Naive thymus-derived CD4-positive, alpha-beta T cell (primary cell): ENCODE data around the gene TIAM1. TPM values are rescaled to one million over a fixed set of nuclear protein-coding genes. Genes with fewer than 3 reads are reported as not detected.

ENCODE experiments used
- ATAC-seq: fragments of 150-1000 bp; cut with Tn5 transposase; 2 replicates; pipeline ENCODE4 v1.10.0; 2021; ENCODE audit warnings: mild to moderate bottlenecking, moderate library complexity
- CTCF ChIA-PET: fragments of 350-600 bp; sonication (Branson Sonifier 250); formaldehyde crosslinking; loops from one replicate; lab custom pipeline; 2021; ENCODE audit warnings: antibody characterized with exemption; lab: Charles Lee
- POLR2A ChIA-PET: fragments of 350-600 bp; sonication (Branson Sonifier 250); formaldehyde crosslinking; loops from one replicate; lab custom pipeline; 2021; ENCODE audit warnings: antibody characterized with exemption, inconsistent platforms; lab: Charles Lee
- DNase-seq, 9 donors: peaks; one replicate each; pipeline versions ENCODE4 v3.0.0 to v3.0.0-alpha.2; 2020 to 2022; ENCODE audit warnings: mixed read lengths in 1 of 9
- H3K27ac ChIP-seq: one replicate; pipeline ENCODE4 v1.7.0; 2013; ENCODE audit warnings: mild to moderate bottlenecking, low read depth, low read length, moderate library complexity
- H3K27me3 ChIP-seq, 2 donors: one replicate each; pipeline ENCODE4 v1.7.0; 2013; ENCODE audit warnings: low read length in 2 of 2, mild to moderate bottlenecking in 2 of 2, moderate library complexity in 2 of 2; ENCODE audit not compliant: control insufficient read depth in 2 of 2, insufficient read depth in 2 of 2
- H3K36me3 ChIP-seq, 3 experiments: 1 replicate in 2 of 3; 2 replicates in 1 of 3; pipeline ENCODE4 v1.7.0; 2013; ENCODE audit warnings: low read length in 3 of 3, mild to moderate bottlenecking in 3 of 3, moderate library complexity in 1 of 3; ENCODE audit not compliant: insufficient read depth in 3 of 3, control insufficient read depth in 2 of 3
- H3K4me1 ChIP-seq, 2 donors: one replicate each; pipeline ENCODE4 v1.7.0; 2013; ENCODE audit warnings: low read length in 2 of 2, mild to moderate bottlenecking in 2 of 2, moderate library complexity in 1 of 2; ENCODE audit not compliant: control insufficient read depth in 2 of 2, insufficient read depth in 2 of 2
- H3K4me3 ChIP-seq: 2 replicates; pipeline ENCODE4 v1.7.0; 2013; ENCODE audit warnings: mild to moderate bottlenecking, low read length
- H3K9me3 ChIP-seq, 3 experiments: 1 replicate in 2 of 3; 2 replicates in 1 of 3; pipeline ENCODE4 v1.7.0; 2013; ENCODE audit warnings: low read length in 3 of 3; ENCODE audit not compliant: control insufficient read depth in 2 of 3
- H3K27ac Mint-ChIP-seq, 9 donors: one replicate each; pipeline ENCODE4 v1.8.0; 2020 to 2022; ENCODE audit warnings: mixed read lengths in 9 of 9, mild to moderate bottlenecking in 8 of 9, moderate library complexity in 5 of 9, inconsistent platforms in 2 of 9
- H3K27me3 Mint-ChIP-seq, 5 donors: one replicate each; pipeline ENCODE4 v1.8.0; 2021 to 2022; ENCODE audit warnings: mixed read lengths in 5 of 5, mild to moderate bottlenecking in 1 of 5
- H3K36me3 Mint-ChIP-seq, 5 donors: one replicate each; pipeline ENCODE4 v1.8.0; 2020 to 2022; ENCODE audit warnings: mixed read lengths in 5 of 5, mild to moderate bottlenecking in 3 of 5, inconsistent platforms in 1 of 5
- H3K4me1 Mint-ChIP-seq, 7 donors: one replicate each; pipeline ENCODE4 v1.8.0; 2020 to 2022; ENCODE audit warnings: mixed read lengths in 7 of 7, mild to moderate bottlenecking in 3 of 7, inconsistent platforms in 1 of 7
- H3K4me3 Mint-ChIP-seq, 10 donors: one replicate each; pipeline ENCODE4 v1.8.0; 2020 to 2022; ENCODE audit warnings: mild to moderate bottlenecking in 10 of 10, mixed read lengths in 10 of 10, moderate library complexity in 6 of 10, inconsistent platforms in 2 of 10
- H3K9me3 Mint-ChIP-seq, 11 donors: one replicate each; pipeline ENCODE4 v1.8.0; 2020 to 2022; ENCODE audit warnings: mixed read lengths in 11 of 11, mild to moderate bottlenecking in 4 of 11, inconsistent platforms in 1 of 11, moderate library complexity in 1 of 11
- intact Hi-C, 2 donors: fragments of 100-400 bp; cut with micrococcal nuclease; formaldehyde crosslinking; loops; one replicate each; pipeline ENCODE4 v1.15.1; 2023
- polyA plus RNA-seq, 2 donors: library from polyadenylated mRNA; unstranded; fragments of 300-500 nt; fragmentation: Illumina TruSeq; gene quantifications; one replicate each; pipeline ENCODE4 v1.2.3, GENCODE V29; 2021
- total RNA-seq, 6 experiments: library from RNA in 5 of 6; stranded (reverse) in 5 of 6; gene quantifications; 1 replicate in 5 of 6; 2 replicates in 1 of 6; pipeline ENCODE4 v1.2.3 and lab custom pipeline; 2021 to 2026

The TIAM1 gene
- total and polyA plus RNA-seq, 7 experiments from 2014 or later, result 24.8 to 103 (median 73.9) TPM

DNA sequence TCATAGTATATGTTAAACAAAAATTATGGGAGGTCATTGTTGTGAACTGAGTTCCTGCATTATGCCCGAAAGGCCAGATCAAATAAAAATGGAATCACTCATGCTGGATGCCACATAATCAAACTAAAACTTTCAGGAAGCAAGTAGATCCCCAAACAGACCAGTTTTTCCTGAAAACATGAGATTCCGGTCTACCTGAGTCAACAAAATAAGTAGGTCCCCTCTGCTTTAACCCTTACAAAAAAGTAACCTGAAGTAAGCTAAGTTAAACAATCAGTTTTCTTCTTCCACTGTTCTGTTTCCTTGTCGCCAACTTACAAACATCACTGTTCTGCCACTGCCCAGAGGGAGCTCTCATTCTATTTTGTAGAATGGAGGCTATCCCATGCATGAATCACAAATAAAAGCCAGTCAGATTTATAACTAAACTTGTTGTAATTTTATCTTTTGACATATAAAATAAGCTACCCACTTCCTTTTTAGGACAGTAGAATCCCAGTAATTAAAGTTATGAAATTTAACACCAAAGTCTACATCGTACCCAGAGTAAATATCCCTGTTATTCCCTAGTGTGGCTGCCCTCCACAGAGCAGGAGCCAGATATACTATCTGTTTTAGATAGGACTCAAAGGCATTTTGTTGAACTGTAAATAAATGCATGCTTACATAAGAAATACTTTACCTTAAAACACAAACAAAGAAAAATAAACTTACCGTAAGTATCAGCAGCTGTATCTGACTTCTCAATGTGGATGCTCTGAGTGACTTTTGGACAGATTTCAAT is 149.4 kb downstream of the TIAM1 start:
- Histone ChIP-seq H3K4me3 (no peak overlapping the region), H3K27ac (no peak overlapping the region), H3K4me1 (peaks cover 0 to 12% of the 10 kb centered on the region in 2 donors), H3K36me3 (no peaks in the 10 kb centered on the region), H3K27me3 (no peaks in the 10 kb centered on the region), H3K9me3 (no peaks in the 10 kb centered on the region)
- Mint-ChIP-seq H3K27ac (peak overlapping the region in 7 of 9 donors; percentile 41 to 94 (median 64)), H3K4me1 (peaks cover 21 to 74% (median 47%) of the 10 kb centered on the region in 7 donors), H3K36me3 (peaks cover 0 to 38% (median 0%) of the 10 kb centered on the region in 5 donors), H3K9me3 (no peaks in the 10 kb centered on the region), H3K4me3 (peak overlapping the region in 7 of 10 donors; percentile 49 to 79 (median 64)), H3K27me3 (no peaks in the 10 kb centered on the region)
- CTCF ChIA-PET, result interaction anchor here (1.0 to 6.0 kb wide), 8 partner anchors 9 to 409 kb away, joined by 3 to 29 read pairs (median 5); no protein-coding TSS in a partner anchor
- intact Hi-C loops, result loop anchor here in 1 of 2 donors (1.0 to 5.0 kb wide), 3 partner anchors 7 to 97 kb away; no protein-coding TSS in a partner anchor
- ATAC-seq, result no peak
- POLR2A ChIA-PET, result interaction anchor here (0.8 to 7.8 kb wide), 8 partner anchors 8 to 365 kb away, joined by 3 to 75 read pairs (median 6); no protein-coding TSS in a partner anchor
- no peak for DNase-seq

- DNase-seq (no peak), ATAC-seq (no peak)
- Mint-ChIP-seq H3K36me3 (peaks cover 0 to 42% (median 0%) of the 10 kb centered on the region in 5 donors), H3K27ac (peak overlapping the region in 2 of 9 donors; percentile 42 to 94), H3K27me3 (no peaks in the 10 kb centered on the region), H3K9me3 (no peaks in the 10 kb centered on the region), H3K4me3 (no peak overlapping the region), H3K4me1 (peaks cover 18 to 79% (median 50%) of the 10 kb centered on the region in 7 donors)
- intact Hi-C loops, result loop anchor here in 1 of 2 donors (2.0 kb wide), 1 partner anchor 13 kb away; no protein-coding TSS in a partner anchor
- Histone ChIP-seq H3K36me3 (no peaks in the 10 kb centered on the region), H3K27me3 (no peaks in the 10 kb centered on the region), H3K4me3 (no peak overlapping the region), H3K27ac (no peak overlapping the region), H3K9me3 (no peaks in the 10 kb centered on the region), H3K4me1 (peaks cover 0 to 22% of the 10 kb centered on the region in 2 donors)
- CTCF ChIA-PET, result interaction anchor here (0.6 to 6.0 kb wide), 5 partner anchors 12 to 387 kb away, joined by 3 to 29 read pairs (median 6); no protein-coding TSS in a partner anchor
- POLR2A ChIA-PET, result interaction anchor here (0.6 to 7.8 kb wide), 2 partner anchors 12 to 88 kb away, joined by 3 to 75 read pairs; no protein-coding TSS in a partner anchor
Observed at GRCh38 chr21:31193761-31194160, 150.3 kb downstream of the TIAM1 start.

DNA sequence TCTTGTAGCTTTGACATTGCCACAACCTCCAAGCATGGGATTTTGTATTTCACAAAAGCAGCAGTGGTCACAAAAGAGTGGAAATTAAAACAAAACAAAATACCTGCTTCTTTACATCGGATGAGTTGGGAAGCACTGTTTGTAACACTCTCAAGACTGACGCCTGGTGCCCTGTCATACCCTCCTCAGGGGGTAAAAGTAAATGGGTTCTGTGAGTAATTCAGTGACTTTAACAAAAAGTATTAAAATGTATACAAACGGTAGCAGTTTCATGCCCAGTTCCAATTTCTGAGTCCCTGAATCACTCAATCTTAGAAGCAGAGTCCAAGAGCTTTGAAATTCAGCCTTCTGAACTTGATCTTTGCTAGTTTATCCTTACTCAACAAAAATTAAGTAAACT is 152.5 kb downstream of the TIAM1 start:
- Histone ChIP-seq H3K9me3 (no peaks in the 10 kb centered on the region), H3K36me3 (no peaks in the 10 kb centered on the region), H3K4me3 (no peak overlapping the region), H3K4me1 (peaks cover 8 to 37% of the 10 kb centered on the region in 2 donors), H3K27ac (no peak overlapping the region), H3K27me3 (no peaks in the 10 kb centered on the region)
- peaks cover 20 to 82% (median 58%) of the 10 kb centered on the region in 7 donors for H3K4me1 Mint-ChIP-seq
- no peaks in the 10 kb centered on the region for H3K9me3 Mint-ChIP-seq
- intact Hi-C loops, result no loop called here
- H3K27me3 Mint-ChIP-seq, result no peaks in the 10 kb centered on the region
- CTCF ChIA-PET, result interaction anchor here (0.6 to 6.0 kb wide), 4 partner anchors 10 to 389 kb away, joined by 4 to 29 read pairs (median 12); no protein-coding TSS in a partner anchor
- POLR2A ChIA-PET, result interaction anchor here (7.8 to 21.5 kb wide), 2 partner anchors 10 to 34 kb away, joined by 75 to 332 read pairs; no protein-coding TSS in a partner anchor
- no peak for DNase-seq
- no peak for ATAC-seq
- peak overlapping the region in 7 of 9 donors; percentile 27 to 99 (median 81) for H3K27ac Mint-ChIP-seq
- H3K36me3 Mint-ChIP-seq, result peaks cover 0 to 45% (median 0%) of the 10 kb centered on the region in 5 donors
- peak overlapping the region in 2 of 10 donors; percentile 7 to 49 for H3K4me3 Mint-ChIP-seq

DNA sequence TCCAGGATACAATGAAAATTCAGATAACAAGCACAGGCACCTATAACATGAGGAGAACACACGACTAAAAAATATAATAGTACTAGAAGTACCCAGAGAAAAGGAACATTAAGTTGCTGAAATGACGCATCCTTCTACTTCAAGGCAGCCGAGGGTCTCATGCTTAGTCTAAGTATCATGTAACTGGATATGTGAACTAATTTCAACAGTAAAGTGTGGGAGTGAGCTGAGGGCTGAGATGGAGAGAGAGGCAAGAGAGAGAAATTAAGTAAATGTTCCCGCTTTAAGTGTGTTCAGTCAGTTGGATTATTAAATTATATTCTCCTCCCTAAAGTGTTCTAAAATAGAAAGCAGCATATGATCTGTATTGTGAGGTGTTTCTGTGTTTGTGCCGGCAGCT is 153.5 kb downstream of the TIAM1 start:
- DNase-seq, result no peak
- intact Hi-C loops, result no loop called here
- CTCF ChIA-PET, result interaction anchor here (0.6 to 6.0 kb wide), 5 partner anchors 9 to 390 kb away, joined by 5 to 29 read pairs (median 7); no protein-coding TSS in a partner anchor
- peak overlapping the region in 8 of 10 donors; percentile 7 to 57 (median 44) for H3K4me3 Mint-ChIP-seq
- peaks cover 20 to 79% (median 59%) of the 10 kb centered on the region in 7 donors for H3K4me1 Mint-ChIP-seq
- peaks cover 0 to 42% (median 0%) of the 10 kb centered on the region in 5 donors for H3K36me3 Mint-ChIP-seq
- ATAC-seq, result no peak
- peaks cover 13 to 37% of the 10 kb centered on the region in 2 donors for H3K4me1 ChIP-seq
- H3K27me3 Mint-ChIP-seq, result no peaks in the 10 kb centered on the region
- no peak overlapping the region for H3K4me3 ChIP-seq
- H3K9me3 ChIP-seq, result no peaks in the 10 kb centered on the region
- peak overlapping the region; percentile 32 for H3K27ac ChIP-seq
- H3K36me3 ChIP-seq, result no peaks in the 10 kb centered on the region
- H3K27me3 ChIP-seq, result no peaks in the 10 kb centered on the region
- peak overlapping the region; percentile 21 to 99 (median 92) for H3K27ac Mint-ChIP-seq
- POLR2A ChIA-PET, result interaction anchor here (0.5 to 21.5 kb wide), 4 partner anchors 9 to 1581 kb away, joined by 3 to 332 read pairs (median 40); partner anchors contain the start of gene PAXBP1
- no peaks in the 10 kb centered on the region for H3K9me3 Mint-ChIP-seq

DNA sequence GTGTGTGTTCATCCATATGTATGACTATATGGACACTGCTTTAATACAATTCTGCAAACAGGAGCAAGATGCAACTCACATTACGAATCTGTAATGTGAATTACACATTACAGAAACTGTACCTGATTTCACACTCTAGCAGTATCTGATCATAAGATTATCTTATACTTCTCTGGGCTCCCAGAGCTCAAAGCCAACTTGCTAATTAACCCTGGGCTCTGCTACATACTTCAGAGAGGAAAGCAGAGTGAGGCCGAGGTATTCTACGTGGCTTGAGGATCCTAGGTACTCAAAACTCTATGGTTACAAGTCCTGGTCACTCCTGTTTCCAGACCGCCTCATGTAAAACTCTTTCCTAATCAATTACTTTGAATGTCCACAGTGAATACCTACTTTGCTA is 156.6 kb downstream of the TIAM1 start:
- H3K9me3 ChIP-seq, result no peaks in the 10 kb centered on the region
- H3K27me3 Mint-ChIP-seq, result no peaks in the 10 kb centered on the region
- peak overlapping the region; percentile 69 for H3K27ac ChIP-seq
- H3K27ac Mint-ChIP-seq, result peak overlapping the region; percentile 89 to 99 (median 96)
- ChIA-PET CTCF (interaction anchor here (1.1 to 1.4 kb wide), 2 partner anchors 393 to 417 kb away, joined by 3 to 5 read pairs; no protein-coding TSS in a partner anchor), POLR2A (interaction anchor here (0.5 to 21.5 kb wide), 10 partner anchors 11 to 371 kb away, joined by 3 to 332 read pairs (median 6); no protein-coding TSS in a partner anchor)
- peaks cover 16 to 59% of the 10 kb centered on the region in 2 donors for H3K4me1 ChIP-seq
- H3K9me3 Mint-ChIP-seq, result no peaks in the 10 kb centered on the region
- H3K4me3 ChIP-seq, result peak overlapping the region; percentile 76
- H3K4me3 Mint-ChIP-seq, result peak overlapping the region; percentile 81 to 96 (median 94)
- H3K36me3 ChIP-seq, result no peaks in the 10 kb centered on the region
- no peak for ATAC-seq
- intact Hi-C loops, result loop anchor here (1.0 to 10.0 kb wide), 7 partner anchors 8 to 1893 kb away; partner anchors contain the start of genes BACH1 (in 1 of the 2), SOD1 (in 1 of the 2) and URB1 (in 1 of the 2)
- H3K27me3 ChIP-seq, result no peaks in the 10 kb centered on the region
- DNase-seq, result no peak
- H3K36me3 Mint-ChIP-seq, result peaks cover 0 to 43% (median 4%) of the 10 kb centered on the region in 5 donors
- H3K4me1 Mint-ChIP-seq, result peaks cover 26 to 78% (median 68%) of the 10 kb centered on the region in 7 donors

GRCh38 chr21:31186916-31187315 is 157.1 kb downstream of the TIAM1 start:
- Histone ChIP-seq H3K4me3 (peak overlapping the region; percentile 76), H3K9me3 (no peaks in the 10 kb centered on the region), H3K36me3 (no peaks in the 10 kb centered on the region), H3K27me3 (no peaks in the 10 kb centered on the region), H3K4me1 (peaks cover 16 to 64% of the 10 kb centered on the region in 2 donors), H3K27ac (peak overlapping the region; percentile 69)
- H3K4me1 Mint-ChIP-seq, result peaks cover 27 to 83% (median 74%) of the 10 kb centered on the region in 7 donors
- H3K9me3 Mint-ChIP-seq, result no peaks in the 10 kb centered on the region
- POLR2A ChIA-PET, result interaction anchor here (0.5 to 21.5 kb wide), 14 partner anchors 9 to 476 kb away, joined by 3 to 332 read pairs (median 5); no protein-coding TSS in a partner anchor
- intact Hi-C loops, result loop anchor here (1.0 to 10.0 kb wide), 7 partner anchors 8 to 1892 kb away; partner anchors contain the start of genes BACH1 (in 1 of the 2), SOD1 (in 1 of the 2) and URB1 (in 1 of the 2)
- ATAC-seq (peak; percentile 39), DNase-seq (peak in 7 of 9 donors; percentile 41 to 60 (median 55))
- peak overlapping the region; percentile 89 to 99 (median 96) for H3K27ac Mint-ChIP-seq
- no peaks in the 10 kb centered on the region for H3K27me3 Mint-ChIP-seq
- H3K4me3 Mint-ChIP-seq, result peak overlapping the region; percentile 81 to 96 (median 94)
- CTCF ChIA-PET, result interaction anchor here (1.4 to 1.5 kb wide), 2 partner anchors 11 to 394 kb away, joined by 5 read pairs; no protein-coding TSS in a partner anchor
- peaks cover 0 to 49% (median 7%) of the 10 kb centered on the region in 5 donors for H3K36me3 Mint-ChIP-seq
